Panc1 (cell line): ENCODE data around the gene PSMB5. TPM values are rescaled to one million over a fixed set of nuclear protein-coding genes. Genes with fewer than 3 reads are reported as not detected.

Source experiments
- ATAC-seq: fragments of 200-7000 bp; cut with Tn5 transposase; 2 replicates; pipeline ENCODE4 v1.9.1; 2020; ENCODE audit warnings: mild to moderate bottlenecking, moderate library complexity
- BruUV-seq: library from RNA; stranded (reverse); fragments of 400-500 nt; replicated peaks from 2 replicates; lab custom pipeline; 2021; lab: Mats Ljungman, UMichigan
- CTCF ChIA-PET: fragments of 300-600 bp; sonication (Branson Sonifier 250); formaldehyde crosslinking; loops from one replicate; lab custom pipeline; 2022; ENCODE audit warnings: antibody characterized with exemption; lab: Charles Lee
- POLR2A ChIA-PET: fragments of 300-600 bp; sonication (Branson Sonifier 250); formaldehyde crosslinking; loops from one replicate; lab custom pipeline; 2022; ENCODE audit warnings: antibody characterized with exemption; lab: Charles Lee
- DNase-seq: peaks from one replicate; pipeline ENCODE4 v3.0.0-alpha.2; 2010; ENCODE audit warnings: low read depth, low spot score
- H3K27ac ChIP-seq: 2 replicates; pipeline ENCODE4 v1.5.1; 2011; ENCODE audit warnings: mild to moderate bottlenecking, low read length, inconsistent platforms
- H3K27me3 ChIP-seq: fragments of 200-500 bp; sonication (Bioruptor generic); 2 replicates; pipeline ENCODE4 v1.6.0; 2014; ENCODE audit warnings: low read length, inconsistent platforms; ENCODE audit not compliant: control insufficient read depth, insufficient read depth
- H3K36me3 ChIP-seq: fragments of 200-500 bp; sonication (Bioruptor generic); 2 replicates; pipeline ENCODE4 v1.5.1; 2014; ENCODE audit warnings: inconsistent platforms, mild to moderate bottlenecking, low read length, moderate library complexity; ENCODE audit not compliant: control insufficient read depth, insufficient read depth
- H3K4me1 ChIP-seq: 2 replicates; pipeline ENCODE4 v1.5.1; 2011; ENCODE audit warnings: inconsistent platforms, mild to moderate bottlenecking, low read length, moderate library complexity; ENCODE audit not compliant: control insufficient read depth, insufficient read depth
- H3K4me3 ChIP-seq, 2 experiments: 2 replicates each; pipeline ENCODE4 v1.5.1; 2011 to 2012; ENCODE audit warnings: low read depth in 2 of 2, low read length in 2 of 2, mild to moderate bottlenecking in 2 of 2, inconsistent platforms in 1 of 2, moderate library complexity in 1 of 2
- H3K9me3 ChIP-seq: fragments of 200-500 bp; sonication (Bioruptor generic); 2 replicates; pipeline ENCODE4 v1.5.1; 2014; ENCODE audit warnings: low read depth, mild to moderate bottlenecking, inconsistent platforms, low read length, moderate library complexity; ENCODE audit not compliant: control insufficient read depth, insufficient read depth
- CTCF ChIP-seq: fragments of 450-650 bp; IDR thresholded peaks from 2 replicates; pipeline ENCODE4 v1.5.1; 2017; ENCODE audit warnings: mild to moderate bottlenecking
- POLR2AphosphoS5 ChIP-seq: IDR thresholded peaks from 2 replicates; pipeline ENCODE4 v1.6.1; 2012; ENCODE audit warnings: mild to moderate bottlenecking, low read depth, low read length, moderate library complexity
- REST ChIP-seq, 2 experiments: IDR thresholded peaks; 2 replicates each; pipeline ENCODE4 v1.6.1; 2011 to 2012; ENCODE audit warnings: low read depth in 2 of 2, control low read depth in 1 of 2, low read length in 1 of 2, mild to moderate bottlenecking in 1 of 2, moderate library complexity in 1 of 2; ENCODE audit not compliant: insufficient read depth in 1 of 2
- SIN3A ChIP-seq: IDR thresholded peaks from 2 replicates; pipeline ENCODE4 v1.6.1; 2012; ENCODE audit warnings: low read depth, mild to moderate bottlenecking, low read length, moderate library complexity, borderline replicate concordance; ENCODE audit not compliant: insufficient read depth
- TCF7L2 ChIP-seq: IDR thresholded peaks from 2 replicates; pipeline ENCODE4 v1.6.1; 2011; ENCODE audit warnings: mild to moderate bottlenecking, low read depth, low read length, inconsistent platforms
- in situ Hi-C: cut with HindIII; loops from 2 replicates; pipeline ENCODE4 v1.10.0; 2016; ENCODE audit warnings: low sequenced_read_pairs, low pct_unique_long_range_greater_than_20kb
- intact Hi-C: fragments of 100-400 bp; cut with micrococcal nuclease; formaldehyde crosslinking; loops from one replicate; pipeline ENCODE4 v1.10.0; 2022; ENCODE audit not compliant: unreplicated experiment
- total RNA-seq: library from RNA; stranded (reverse); gene quantifications from one replicate; pipeline ENCODE4 v1.2.1, GENCODE V29; 2021; ENCODE audit not compliant: unreplicated experiment

Gene PSMB5
- total RNA-seq, 1 experiment from 2014 or later: 149 TPM

GRCh38 chr14:22993517-22993916 lies 41.2 kb downstream of the PSMB5 start:
- H3K27ac ChIP-seq: no peak overlapping the region
- H3K27me3 ChIP-seq: no peaks in the 10 kb centered on the region
- in situ Hi-C loops: no loop called here
- H3K4me1 ChIP-seq: peaks cover 5% of the 10 kb centered on the region; the same call in 1 of the 2 replicates
- TF ChIP-seq POLR2AphosphoS5: no peak
- no peak for TF ChIP-seq SIN3A
- BruUV-seq: no TSS peak
- DNase-seq (no peak), ATAC-seq (no peak)
- H3K36me3 ChIP-seq: no peaks in the 10 kb centered on the region
- no peak overlapping the region for H3K4me3 ChIP-seq
- intact Hi-C loops: no loop called here
- ChIA-PET POLR2A (interaction anchor here (0.5 kb wide), 1 partner anchor 211 kb away, joined by 8 read pairs; no protein-coding TSS in a partner anchor), CTCF (interaction anchor here (1.1 kb wide), 1 partner anchor 13 kb away, joined by 4 read pairs; no protein-coding TSS in a partner anchor)
- no peaks in the 10 kb centered on the region for H3K9me3 ChIP-seq

GRCh38 chr14:22991852-22992251 lies 42.8 kb downstream of the PSMB5 start:
- ChIA-PET POLR2A (no interaction called here), CTCF (no interaction called here)
- BruUV-seq: no TSS peak
- DNase-seq: no peak
- TF ChIP-seq CTCF (no peak), TCF7L2 (no peak), REST (IDR thresholded peaks at IDR 0.05; ENCODE audit: insufficient read depth in 1 of 2, low read depth in 2 of 2, low read length in 1 of 2) (no peak), POLR2AphosphoS5 (no peak), SIN3A (no peak)
- Histone ChIP-seq H3K27ac (no peak overlapping the region), H3K9me3 (no peaks in the 10 kb centered on the region), H3K36me3 (no peaks in the 10 kb centered on the region), H3K4me1 (peaks cover 5% of the 10 kb centered on the region; the same call in 1 of the 2 replicates), H3K27me3 (no peaks in the 10 kb centered on the region), H3K4me3 (no peak overlapping the region)
- ATAC-seq: no peak
- intact Hi-C loops (no loop called here), in situ Hi-C loops (no loop called here)

GRCh38 chr14:22987291-22987690 lies 47.4 kb downstream of the PSMB5 start:
- Histone ChIP-seq H3K36me3 (no peaks in the 10 kb centered on the region), H3K9me3 (no peaks in the 10 kb centered on the region), H3K27me3 (no peaks in the 10 kb centered on the region), H3K4me1 (no peaks in the 10 kb centered on the region), H3K27ac (no peak overlapping the region), H3K4me3 (no peak overlapping the region)
- TF ChIP-seq CTCF: no peak
- no peak for TF ChIP-seq POLR2AphosphoS5
- TF ChIP-seq SIN3A: no peak
- no peak for TF ChIP-seq TCF7L2
- TF ChIP-seq REST (IDR thresholded peaks at IDR 0.05; ENCODE audit: insufficient read depth in 1 of 2, low read depth in 2 of 2, low read length in 1 of 2): no peak
- DNase-seq (no peak), ATAC-seq (no peak)
- in situ Hi-C loops (no loop called here), intact Hi-C loops (no loop called here)
- BruUV-seq: no TSS peak
- POLR2A ChIA-PET: interaction anchor here (0.7 to 0.9 kb wide), 2 partner anchors 13 to 20 kb away, joined by 3 read pairs; no protein-coding TSS in a partner anchor
- CTCF ChIA-PET: interaction anchor here (0.6 to 2.2 kb wide), 5 partner anchors 10 to 108 kb away, joined by 3 to 12 read pairs (median 5); partner anchors contain the start of genes ACIN1 and C14orf119
